HG03097 (cell line): ENCODE results near the gene SNF8.
A peak's percentile ranks its signal among the peaks of the same experiment; 100 is the strongest.
"Not testable (repeated sequence)": the region's sequence is repeated elsewhere in the genome, so short reads cannot be mapped to it uniquely, and the experiment has no call there.

ENCODE experiments used
- ATAC-seq: cut with Tn5 transposase; IDR thresholded peaks from one replicate; pipeline ENCODE4 v1.9.1; 2021; ENCODE audit not compliant: unreplicated experiment, low FRiP score

Gene SNF8

GRCh38 chr17:48944515-48945260 is at the start of gene SNF8:
SNF8 (minus strand) TSS chr17:48944842; CDS start chr17:48944734, 108 bp downstream.
- ATAC-seq: peak; percentile 75

GRCh38 chr17:48993951-48994350 is 49.3 kb upstream of the SNF8 start:
- no peak for ATAC-seq

- ATAC-seq: no peak
Measured at GRCh38 chr17:48993305-48993704, 48.7 kb upstream of the SNF8 start.

GRCh38 chr17:48992444-48992843 is 47.8 kb upstream of the SNF8 start:
- no peak for ATAC-seq

GRCh38 chr17:48990882-48991357 is 46.3 kb upstream of the SNF8 start:
- no peak for ATAC-seq

- ATAC-seq: no peak
Measured at GRCh38 chr17:48989100-48989499, 44.5 kb upstream of the SNF8 start.

- ATAC-seq: no peak
Measured at GRCh38 chr17:48985436-48986245, 41.0 kb upstream of the SNF8 start.

GRCh38 chr17:48981927-48982539 is 37.4 kb upstream of the SNF8 start:
- ATAC-seq: no peak

GRCh38 chr17:48973806-48974205 is 29.2 kb upstream of the SNF8 start:
- no peak for ATAC-seq

- ATAC-seq: no peak
Measured at GRCh38 chr17:48972749-48973097, 28.1 kb upstream of the SNF8 start.

GRCh38 chr17:48970865-48971687 is 26.4 kb upstream of the SNF8 start:
- no peak for ATAC-seq

GRCh38 chr17:48970224-48970623 is 25.6 kb upstream of the SNF8 start:
- ATAC-seq: no peak

- ATAC-seq: no peak
Measured at GRCh38 chr17:48961516-48962233, 17.0 kb upstream of the SNF8 start.

- ATAC-seq: no peak
Measured at GRCh38 chr17:48960834-48961515, 16.3 kb upstream of the SNF8 start.

GRCh38 chr17:48954300-48954755 is 9.7 kb upstream of the SNF8 start:
- no peak for ATAC-seq

- ATAC-seq: no peak
Measured at GRCh38 chr17:48952904-48953303, 8.3 kb upstream of the SNF8 start.

GRCh38 chr17:48951572-48951971 is 6.9 kb upstream of the SNF8 start:
- no peak for ATAC-seq

- ATAC-seq: not testable (repeated sequence)
Measured at GRCh38 chr17:48945261-48945651, 614 bp upstream of the SNF8 start.

GRCh38 chr17:48933035-48933434 is 11.6 kb downstream of the SNF8 start:
- ATAC-seq: no peak
